Keratinocyte (primary cell): Measurements from ENCODE around the gene SLX4IP. TPM values are rescaled to one million over a fixed set of nuclear protein-coding genes. Genes with fewer than 3 reads are reported as not detected.
A peak's percentile ranks its signal among the peaks of the same experiment; 100 is the strongest.

Experiments
- DNase-seq: peaks from one replicate; pipeline ENCODE4 v3.0.0-alpha.2; 2011; ENCODE audit warnings: low read depth, missing footprints, low spot score
- FAIRE-seq: peaks from 2 replicates; lab custom pipeline; 2011; peaks lifted over from hg19 to GRCh38; lab: Jason Lieb, UNC
- H2AFZ ChIP-seq: 2 replicates; pipeline ENCODE4 v1.6.0; 2012; ENCODE audit warnings: low read length, control low read depth, inconsistent platforms; ENCODE audit not compliant: control insufficient read depth
- H3K27ac ChIP-seq: 2 replicates; pipeline ENCODE4 v1.5.1; 2011; ENCODE audit warnings: low read length; ENCODE audit not compliant: control insufficient read depth, insufficient read depth
- H3K27me3 ChIP-seq: 3 replicates; pipeline ENCODE4 v1.6.0; 2011; ENCODE audit warnings: low read length; ENCODE audit not compliant: control insufficient read depth, insufficient read depth; ENCODE audit errors: extremely low read depth
- H3K36me3 ChIP-seq, 2 experiments: 2 replicates in 1 of 2; 3 replicates in 1 of 2; pipeline ENCODE4 v1.5.1; 2011; ENCODE audit warnings: low read length in 2 of 2, mild to moderate bottlenecking in 1 of 2; ENCODE audit not compliant: control insufficient read depth in 2 of 2, insufficient read depth in 2 of 2; ENCODE audit errors: extremely low read depth in 1 of 2
- H3K4me1 ChIP-seq: 3 replicates; pipeline ENCODE4 v1.5.1; 2011; ENCODE audit warnings: low read length; ENCODE audit not compliant: control insufficient read depth, insufficient read depth; ENCODE audit errors: extremely low read depth
- H3K4me2 ChIP-seq: 3 replicates; pipeline ENCODE4 v1.6.0; 2011; ENCODE audit warnings: low read depth, low read length; ENCODE audit not compliant: control insufficient read depth, insufficient read depth; ENCODE audit errors: extremely low read depth
- H3K4me3 ChIP-seq, 3 experiments: fragments of 200-600 bp in 1 of 3; sonication (generic) in 1 of 3; 2 replicates in 2 of 3; 3 replicates in 1 of 3; pipeline ENCODE4 v1.5.1; 2011 to 2016; ENCODE audit warnings: low read length in 3 of 3, mild to moderate bottlenecking in 3 of 3, control low read depth in 2 of 3, inconsistent platforms in 1 of 3, low read depth in 1 of 3, mixed read lengths in 1 of 3, mixed run types in 1 of 3, moderate library complexity in 1 of 3; ENCODE audit not compliant: control insufficient read depth in 2 of 3, insufficient read depth in 2 of 3; ENCODE audit errors: extremely low read depth in 1 of 3
- H3K79me2 ChIP-seq: 2 replicates; pipeline ENCODE4 v1.6.0; 2012; ENCODE audit warnings: low read length; ENCODE audit not compliant: control insufficient read depth, insufficient read depth
- H3K9ac ChIP-seq: 3 replicates; pipeline ENCODE4 v1.6.0; 2011; ENCODE audit warnings: low read length; ENCODE audit not compliant: control insufficient read depth, insufficient read depth; ENCODE audit errors: extremely low read depth
- H3K9me1 ChIP-seq: 3 replicates; pipeline ENCODE4 v1.6.0; 2011; ENCODE audit warnings: low read length; ENCODE audit not compliant: control insufficient read depth, insufficient read depth; ENCODE audit errors: extremely low read depth
- H3K9me3 ChIP-seq: 2 replicates; pipeline ENCODE4 v1.5.1; 2012; ENCODE audit warnings: low read depth, low read length; ENCODE audit not compliant: control insufficient read depth
- H4K20me1 ChIP-seq: 3 replicates; pipeline ENCODE4 v1.6.0; 2011; ENCODE audit warnings: low read length; ENCODE audit not compliant: control insufficient read depth, insufficient read depth; ENCODE audit errors: extremely low read depth
- EZH2 ChIP-seq: IDR thresholded peaks from one replicate; pipeline ENCODE4 v1.6.1; 2012; ENCODE audit warnings: inconsistent platforms, mild to moderate bottlenecking, low read length, moderate library complexity
- dilution Hi-C: fragments of 300-500 bp; cut with MboI; formaldehyde crosslinking; loops from one replicate; pipeline ENCODE4 v1.7.0; 2020; ENCODE audit warnings: low sequenced_read_pairs; ENCODE audit not compliant: extremely low pct_ligation_motif_present
- polyA plus RNA-seq, 5 experiments: library from polyadenylated mRNA; depleted of rRNA in 3 of 5; stranded (reverse) in 3 of 5; stranded (forward) in 1 of 5; unstranded in 1 of 5; fragments of >200 nt; gene quantifications; 1 replicate in 1 of 5; 2 replicates in 3 of 5; 3 replicates in 1 of 5; pipeline versions ENCODE4 v1.2.1 to v1.2.3, GENCODE V29; 2011 to 2012; ENCODE audit warnings: missing spikeins in 2 of 5, low read depth in 1 of 5, low replicate concordance in 1 of 5
- TF ChIP-seq, protein P1 (sequence below), 3 experiments: IDR thresholded peaks in 1 of 3; conservative IDR thresholded peaks in 1 of 3; optimal IDR thresholded peaks in 1 of 3; 2 replicates in 2 of 3; 3 replicates in 1 of 3; pipeline versions ENCODE3 to v1.5.1; 2011; ENCODE audit warnings: low read length in 3 of 3, mild to moderate bottlenecking in 3 of 3, moderate library complexity in 2 of 3, control low read depth in 1 of 3, inconsistent platforms in 1 of 3; ENCODE audit not compliant: insufficient read depth in 2 of 3; ENCODE audit errors: extremely low read depth in 1 of 3

Gene SLX4IP
- polyA plus RNA-seq, 1 donor (not counting 4 experiments of a cell fraction or from before 2014, with no cell fraction given): 3.0 TPM

DNA sequence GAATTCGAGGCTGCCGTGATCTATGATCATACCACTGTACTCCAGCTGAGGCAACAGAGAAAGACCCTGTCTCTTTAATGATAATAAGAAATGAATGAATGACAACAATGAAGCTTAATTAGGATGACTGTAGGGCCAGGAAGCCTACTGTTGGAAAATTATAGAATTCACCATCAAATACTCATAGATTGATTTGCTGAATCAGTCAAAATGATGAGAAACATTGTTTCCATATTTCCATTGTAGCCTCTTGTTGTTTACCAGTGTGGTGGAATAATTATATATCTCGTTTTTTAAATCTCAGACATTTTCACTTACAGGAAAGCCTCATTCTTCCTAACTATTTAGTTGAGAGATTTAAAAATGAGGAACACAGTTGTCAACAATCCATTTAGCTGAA lies 142.5 kb downstream of the SLX4IP start:
- DNase-seq: no peak
- dilution Hi-C loops: no loop called here
- Histone ChIP-seq H3K4me2 (no peak overlapping the region), H3K4me1 (peaks cover 52% of the 10 kb centered on the region), H3K9me3 (no peaks in the 10 kb centered on the region), H3K9me1 (no peaks in the 10 kb centered on the region), H3K79me2 (no peaks in the 10 kb centered on the region), H3K9ac (no peak overlapping the region), H4K20me1 (no peaks in the 10 kb centered on the region), H3K4me3 (no peak overlapping the region), H2AFZ (no peak overlapping the region), H3K27ac (no peak overlapping the region), H3K36me3 (no peaks in the 10 kb centered on the region), H3K27me3 (no peaks in the 10 kb centered on the region)
- TF ChIP-seq EZH2: no peak
- TF ChIP-seq, protein P1, sequence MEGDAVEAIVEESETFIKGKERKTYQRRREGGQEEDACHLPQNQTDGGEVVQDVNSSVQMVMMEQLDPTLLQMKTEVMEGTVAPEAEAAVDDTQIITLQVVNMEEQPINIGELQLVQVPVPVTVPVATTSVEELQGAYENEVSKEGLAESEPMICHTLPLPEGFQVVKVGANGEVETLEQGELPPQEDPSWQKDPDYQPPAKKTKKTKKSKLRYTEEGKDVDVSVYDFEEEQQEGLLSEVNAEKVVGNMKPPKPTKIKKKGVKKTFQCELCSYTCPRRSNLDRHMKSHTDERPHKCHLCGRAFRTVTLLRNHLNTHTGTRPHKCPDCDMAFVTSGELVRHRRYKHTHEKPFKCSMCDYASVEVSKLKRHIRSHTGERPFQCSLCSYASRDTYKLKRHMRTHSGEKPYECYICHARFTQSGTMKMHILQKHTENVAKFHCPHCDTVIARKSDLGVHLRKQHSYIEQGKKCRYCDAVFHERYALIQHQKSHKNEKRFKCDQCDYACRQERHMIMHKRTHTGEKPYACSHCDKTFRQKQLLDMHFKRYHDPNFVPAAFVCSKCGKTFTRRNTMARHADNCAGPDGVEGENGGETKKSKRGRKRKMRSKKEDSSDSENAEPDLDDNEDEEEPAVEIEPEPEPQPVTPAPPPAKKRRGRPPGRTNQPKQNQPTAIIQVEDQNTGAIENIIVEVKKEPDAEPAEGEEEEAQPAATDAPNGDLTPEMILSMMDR (optimal IDR thresholded peaks at IDR 0.05 in 1 of 3, IDR thresholded peaks at IDR 0.05 in 1 of 3, conservative IDR thresholded peaks at IDR 0.05 in 1 of 3; ENCODE audit: extremely low read depth in 1 of 3, insufficient read depth in 2 of 3, low read length in 3 of 3): no peak
- no peak for FAIRE-seq

DNA sequence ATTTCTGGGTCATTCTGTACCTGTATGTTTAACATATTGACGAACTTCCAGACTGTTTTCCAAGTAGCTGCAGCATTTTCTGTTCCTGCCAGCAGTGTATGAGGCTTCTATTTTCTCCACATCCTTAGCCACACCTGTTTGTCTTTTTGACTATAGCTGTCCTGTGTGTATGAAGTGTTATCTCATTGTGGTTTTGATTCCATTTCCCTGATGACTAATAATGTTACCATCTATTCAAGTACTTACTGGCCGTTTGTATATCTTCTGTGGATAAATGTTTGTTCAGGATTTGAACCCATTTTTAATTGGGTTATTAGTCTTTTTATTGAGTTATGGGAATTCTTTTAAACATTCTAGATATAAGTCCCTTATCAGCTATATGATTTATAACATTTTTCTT lies 143.5 kb downstream of the SLX4IP start:
- Histone ChIP-seq H4K20me1 (no peaks in the 10 kb centered on the region), H2AFZ (no peak overlapping the region), H3K4me1 (peaks cover 46% of the 10 kb centered on the region), H3K9ac (peak overlapping the region; percentile 9), H3K79me2 (no peaks in the 10 kb centered on the region), H3K36me3 (no peaks in the 10 kb centered on the region), H3K4me3 (no peak overlapping the region), H3K9me1 (no peaks in the 10 kb centered on the region), H3K9me3 (no peaks in the 10 kb centered on the region), H3K27me3 (no peaks in the 10 kb centered on the region), H3K4me2 (peak overlapping the region; percentile 70), H3K27ac (peak overlapping the region; percentile 65)
- FAIRE-seq: peak; percentile 96
- dilution Hi-C loops: no loop called here
- peak; percentile 82 for DNase-seq
- TF ChIP-seq, protein P1 (optimal IDR thresholded peaks at IDR 0.05 in 1 of 3, IDR thresholded peaks at IDR 0.05 in 1 of 3, conservative IDR thresholded peaks at IDR 0.05 in 1 of 3; ENCODE audit: extremely low read depth in 1 of 3, insufficient read depth in 2 of 3, low read length in 3 of 3): no peak
- TF ChIP-seq EZH2: no peak
